GM08714 (cell line): ENCODE measurements around the gene RNGTT.
"Not testable (repeated sequence)": the region's sequence is repeated elsewhere in the genome, so short reads cannot be mapped to it uniquely, and the experiment has no call there.

Experiments
- H3K4me3 ChIP-seq: fragments of 200-500 bp; sonication (Bioruptor generic); 2 replicates; pipeline ENCODE4 v1.5.1; 2014; ENCODE audit warnings: mild to moderate bottlenecking, low read length, inconsistent platforms
- ZNF274 ChIP-seq: IDR thresholded peaks from 2 replicates; pipeline ENCODE4 v1.6.1; 2012; ENCODE audit warnings: mild to moderate bottlenecking, low read depth, low read length

The RNGTT gene

GRCh38 chr6:88843040-88843439, 120.4 kb downstream of the RNGTT start:
- H3K4me3 ChIP-seq, result no peak overlapping the region
- no peak for TF ChIP-seq ZNF274

- no peak overlapping the region for H3K4me3 ChIP-seq
- TF ChIP-seq ZNF274, result no peak
Observed at GRCh38 chr6:88842320-88842719, 121.1 kb downstream of the RNGTT start.

- H3K4me3 ChIP-seq, result no peak overlapping the region
- TF ChIP-seq ZNF274, result no peak
Observed at GRCh38 chr6:88840796-88841539, 122.5 kb downstream of the RNGTT start.

- H3K4me3 ChIP-seq, result no peak overlapping the region
- no peak for TF ChIP-seq ZNF274
Observed at GRCh38 chr6:88840289-88840688, 123.1 kb downstream of the RNGTT start.

GRCh38 chr6:88839280-88839679, 124.1 kb downstream of the RNGTT start:
- H3K4me3 ChIP-seq, result no peak overlapping the region
- TF ChIP-seq ZNF274, result no peak

- TF ChIP-seq ZNF274, result no peak
- no peak overlapping the region for H3K4me3 ChIP-seq
Observed at GRCh38 chr6:88835210-88835609, 128.2 kb downstream of the RNGTT start.

- not testable (repeated sequence) for H3K4me3 ChIP-seq
Observed at GRCh38 chr6:88833071-88833470, 130.3 kb downstream of the RNGTT start.

GRCh38 chr6:88827599-88827998, 135.8 kb downstream of the RNGTT start:
- not testable (repeated sequence) for H3K4me3 ChIP-seq

- no peak overlapping the region for H3K4me3 ChIP-seq
- no peak for TF ChIP-seq ZNF274
Observed at GRCh38 chr6:88825856-88826255, 137.6 kb downstream of the RNGTT start.

- TF ChIP-seq ZNF274, result no peak
- no peak overlapping the region for H3K4me3 ChIP-seq
Observed at GRCh38 chr6:88823998-88824397, 139.4 kb downstream of the RNGTT start.

- TF ChIP-seq ZNF274, result no peak
- no peak overlapping the region for H3K4me3 ChIP-seq
Observed at GRCh38 chr6:88815491-88815890, 147.9 kb downstream of the RNGTT start.

- TF ChIP-seq ZNF274, result no peak
- no peak overlapping the region for H3K4me3 ChIP-seq
Observed at GRCh38 chr6:88814909-88815308, 148.5 kb downstream of the RNGTT start.

- no peak for TF ChIP-seq ZNF274
- no peak overlapping the region for H3K4me3 ChIP-seq
Observed at GRCh38 chr6:88813045-88813444, 150.4 kb downstream of the RNGTT start.

- no peak for TF ChIP-seq ZNF274
- H3K4me3 ChIP-seq, result no peak overlapping the region
Observed at GRCh38 chr6:88810701-88811100, 152.7 kb downstream of the RNGTT start.

GRCh38 chr6:88810089-88810488, 153.3 kb downstream of the RNGTT start:
- TF ChIP-seq ZNF274, result no peak
- H3K4me3 ChIP-seq, result no peak overlapping the region

- no peak for TF ChIP-seq ZNF274
Observed at GRCh38 chr6:88808381-88808780, 155.0 kb downstream of the RNGTT start.

More at GRCh38 chr6:88808381-88808780, 155.0 kb downstream of the RNGTT start:
- no peak overlapping the region for H3K4me3 ChIP-seq
